Activated CD8-positive, alpha-beta memory T cell treated with anti-CD3 and anti-CD28 coated beads, Interleukin-2, amount 50 U/mL, for 1 hour (primary cell): ENCODE measurements around the gene CA12.
"Not testable (repeated sequence)": the region's sequence is repeated elsewhere in the genome, so short reads cannot be mapped to it uniquely, and the experiment has no call there.

Source experiments
- DNase-seq: peaks from one replicate; pipeline ENCODE4 v3.0.0-alpha.2; 2020; ENCODE audit errors: extremely low read depth

CA12 gene

GRCh38 chr15:63381301-63382204 lies at the start of gene CA12:
Gene CA12 (minus strand): TSS chr15:63381846. CDS start chr15:63381720, 126 bp downstream.
- DNase-seq: no peak

GRCh38 chr15:63430766-63431451 lies 49.3 kb upstream of the CA12 start:
- no peak for DNase-seq

- no peak for DNase-seq
Measured at GRCh38 chr15:63426552-63426951, 44.9 kb upstream of the CA12 start.

- DNase-seq: no peak
Measured at GRCh38 chr15:63425426-63425985, 43.9 kb upstream of the CA12 start.

- no peak for DNase-seq
Measured at GRCh38 chr15:63422891-63423590, 41.4 kb upstream of the CA12 start.

- no peak for DNase-seq
Measured at GRCh38 chr15:63421433-63421832, 39.8 kb upstream of the CA12 start.

GRCh38 chr15:63420333-63420747 lies 38.7 kb upstream of the CA12 start:
- no peak for DNase-seq

- DNase-seq: no peak
Measured at GRCh38 chr15:63418811-63419210, 37.2 kb upstream of the CA12 start.

GRCh38 chr15:63417721-63418120 lies 36.1 kb upstream of the CA12 start:
- DNase-seq: no peak

GRCh38 chr15:63417274-63417673 lies 35.6 kb upstream of the CA12 start:
- not testable (repeated sequence) for DNase-seq

- DNase-seq: no peak
Measured at GRCh38 chr15:63414474-63415120, 33.0 kb upstream of the CA12 start.

- DNase-seq: no peak
Measured at GRCh38 chr15:63412551-63412950, 30.9 kb upstream of the CA12 start.

GRCh38 chr15:63411866-63412265 lies 30.2 kb upstream of the CA12 start:
- DNase-seq: no peak

GRCh38 chr15:63409179-63409578 lies 27.5 kb upstream of the CA12 start:
- DNase-seq: no peak

- no peak for DNase-seq
Measured at GRCh38 chr15:63408524-63408923, 26.9 kb upstream of the CA12 start.

GRCh38 chr15:63407612-63408011 lies 26.0 kb upstream of the CA12 start:
- no peak for DNase-seq

GRCh38 chr15:63405683-63406390 lies 24.2 kb upstream of the CA12 start:
- DNase-seq: no peak

GRCh38 chr15:63405159-63405558 lies 23.5 kb upstream of the CA12 start:
- DNase-seq: no peak

GRCh38 chr15:63403254-63403945 lies 21.8 kb upstream of the CA12 start:
- no peak for DNase-seq
